GM12878 (cell line): ENCODE results near the gene CFAP99. TPM values are rescaled to one million over a fixed set of nuclear protein-coding genes. Genes with fewer than 3 reads are reported as not detected.

Experiments
- ATAC-seq: fragments of 200-7000 bp; cut with Tn5 transposase; 3 replicates; pipeline ENCODE4 v1.9.1; 2020; ENCODE audit warnings: mild to moderate bottlenecking, moderate library complexity
- BruUV-seq: library from RNA; stranded (reverse); fragments of 400-500 nt; replicated peaks from 2 replicates; lab custom pipeline; 2021; lab: Mats Ljungman, UMichigan
- CTCF ChIA-PET: fragments of 300-600 bp; sonication (Branson Sonifier 250); formaldehyde crosslinking; extraction: SDS; loops from one replicate; lab custom pipeline; 2021; ENCODE audit warnings: inconsistent platforms; lab: Yijun Ruan, JAX
- POLR2A ChIA-PET: fragments of 350-600 bp; formaldehyde crosslinking; extraction: SDS; loops from one replicate; lab custom pipeline; 2021; ENCODE audit warnings: inconsistent platforms; lab: Charles Lee
- RAD21 ChIA-PET: fragments of 300-600 bp; sonication (Branson Sonifier 250); formaldehyde crosslinking; loops from one replicate; lab custom pipeline; 2023; ENCODE audit warnings: antibody characterized with exemption; ENCODE audit not compliant: unreplicated experiment; lab: Charles Lee
- SMC1A ChIA-PET: fragments of 300-600 bp; sonication (Branson Sonifier 250); formaldehyde crosslinking; loops from one replicate; lab custom pipeline; 2023; ENCODE audit not compliant: unreplicated experiment, uncharacterized antibody; lab: Charles Lee
- DNase-seq: peaks from one replicate; pipeline ENCODE4 v3.0.0-alpha.2; 2011; ENCODE audit warnings: low read depth, low spot score
- FAIRE-seq: peaks from 3 replicates; lab custom pipeline; 2011; peaks lifted over from hg19 to GRCh38; lab: Jason Lieb, UNC
- H2AFZ ChIP-seq: 2 replicates; pipeline ENCODE4 v1.6.0; 2011; ENCODE audit warnings: low read depth, low read length, control low read depth; ENCODE audit not compliant: control insufficient read depth
- H3K27ac ChIP-seq: 2 replicates; pipeline ENCODE4 v1.5.1; 2011; ENCODE audit warnings: control low read depth; ENCODE audit not compliant: control insufficient read depth, insufficient read depth
- H3K27me3 ChIP-seq, 2 experiments: replicated peaks in 1 of 2; 2 replicates each; pipeline versions ENCODE4 v1.6.0 to v1.6.1; 2011; ENCODE audit warnings: low read length in 1 of 2; ENCODE audit not compliant: control insufficient read depth in 2 of 2, insufficient read depth in 2 of 2
- H3K36me3 ChIP-seq, 2 experiments: 2 replicates each; pipeline ENCODE4 v1.5.1; 2011; ENCODE audit warnings: low read length in 1 of 2; ENCODE audit not compliant: control insufficient read depth in 2 of 2, insufficient read depth in 2 of 2
- H3K4me1 ChIP-seq: 2 replicates; pipeline ENCODE4 v1.6.1; 2011; ENCODE audit warnings: mild to moderate bottlenecking, low read length, moderate library complexity, mixed read lengths; ENCODE audit not compliant: control insufficient read depth, insufficient read depth
- H3K4me2 ChIP-seq: 2 replicates; pipeline ENCODE4 v1.6.0; 2011; ENCODE audit warnings: control low read depth; ENCODE audit not compliant: control insufficient read depth, insufficient read depth
- H3K4me3 ChIP-seq: fragments of 200-600 bp; sonication (generic); 2 replicates; pipeline ENCODE4 v1.5.1; 2016
- H3K79me2 ChIP-seq: 2 replicates; pipeline ENCODE4 v1.6.0; 2011; ENCODE audit warnings: low read length; ENCODE audit not compliant: control insufficient read depth, insufficient read depth
- H3K9ac ChIP-seq: 2 replicates; pipeline ENCODE4 v1.8.0; 2011; ENCODE audit warnings: low read length, control low read depth, mixed read lengths; ENCODE audit not compliant: control insufficient read depth, insufficient read depth
- H3K9me3 ChIP-seq: replicated peaks from 3 replicates; pipeline ENCODE4 v1.5.1; 2011; ENCODE audit warnings: mild to moderate bottlenecking, low read length; ENCODE audit not compliant: control insufficient read depth, insufficient read depth
- H4K20me1 ChIP-seq: 2 replicates; pipeline ENCODE4 v1.6.0; 2011; ENCODE audit not compliant: control insufficient read depth, insufficient read depth
- IKZF1 ChIP-seq: fragments of 450-650 bp; conservative IDR thresholded peaks from 2 replicates; pipeline ENCODE4 v1.6.1; 2017; ENCODE audit warnings: antibody characterized with exemption, mild to moderate bottlenecking
- MXI1 ChIP-seq: fragments of 150-350 bp; IDR thresholded peaks from 2 replicates; pipeline ENCODE4 v1.6.1; 2011; ENCODE audit warnings: low read depth, mild to moderate bottlenecking, inconsistent platforms, low read length, improper control_type of control experiment
- NR2C1 ChIP-seq: fragments of 450-650 bp; IDR thresholded peaks from 2 replicates; pipeline ENCODE4 v1.6.1; 2017; ENCODE audit warnings: antibody characterized with exemption, mild to moderate bottlenecking, moderate library complexity
- STAT3 ChIP-seq: IDR thresholded peaks from 2 replicates; pipeline ENCODE4 v1.6.1; 2011; ENCODE audit warnings: low read depth, low read length, improper control_type of control experiment
- ZNF687 ChIP-seq: fragments of 450-650 bp; IDR thresholded peaks from 2 replicates; pipeline ENCODE4 v1.6.1; 2017; ENCODE audit warnings: mild to moderate bottlenecking, moderate library complexity
- ZSCAN29 ChIP-seq: fragments of 450-650 bp; IDR thresholded peaks from 2 replicates; pipeline ENCODE4 v1.6.1; 2017; ENCODE audit warnings: mild to moderate bottlenecking, moderate library complexity
- WGBS: methylation state at CpG from one replicate; pipeline ENCODE4 v1.1.6; 2016; ENCODE audit warnings: low lambda C conversion rate; ENCODE audit not compliant: insufficient replicate concordance, insufficient coverage; ENCODE audit errors: missing lambda C conversion rate; 5-methylcytosine and 5-hydroxymethylcytosine counted together
- in situ Hi-C: fragments of 300-500 bp; cut with MboI; formaldehyde crosslinking; loops from 9 replicates; pipeline ENCODE4 v1.14.3; 2018; ENCODE audit warnings: mixed read lengths
- intact Hi-C: fragments of 100-400 bp; cut with micrococcal nuclease; formaldehyde crosslinking; loops from one replicate; pipeline ENCODE4 v1.14.2; 2022; ENCODE audit not compliant: unreplicated experiment
- polyA plus RNA-seq, 11 experiments: library from polyadenylated mRNA; depleted of rRNA in 4 of 11; unstranded in 6 of 11; stranded (reverse) in 5 of 11; fragments of >200 nt; fragmentation: Nextera tagmentation in 4 of 11; fragmentation: Illumina TruSeq in 1 of 11; extraction: Ambion mirVana in 4 of 11; extraction: Trizol in 1 of 11; gene quantifications; 1 replicate in 1 of 11; 2 replicates in 10 of 11; pipeline versions ENCODE4 v1.2.1 to v1.2.3, GENCODE V29; 2011 to 2016; ENCODE audit warnings: inconsistent platforms in 2 of 11, missing spikeins in 2 of 11, low read depth in 1 of 11
- total RNA-seq, 4 experiments: library from RNA; depleted of rRNA in 3 of 4; stranded (reverse); fragments of >200 nt in 3 of 4; fragmentation: Illumina TruSeq in 1 of 4; extraction: Trizol in 1 of 4; gene quantifications; 2 replicates each; pipeline versions ENCODE4 v1.2.1 to v1.2.3, GENCODE V29; 2013 to 2021

CFAP99 gene
- total and polyA plus RNA-seq, 10 of the 15 experiments (the other 5 are each of a cell fraction or from before 2014, with no cell fraction given) = not detected

GRCh38 chr4:2416564-2417225, 2.1 kb upstream of the CFAP99 start:
- H3K79me2 ChIP-seq = no peaks in the 10 kb centered on the region; the same call in 1 of the 2 replicates
- H3K4me3 ChIP-seq = no peak overlapping the region
- no peaks in the 10 kb centered on the region for H4K20me1 ChIP-seq
- in situ Hi-C loops (no loop called here), intact Hi-C loops (loop anchor here (5.0 to 10.0 kb wide), 2 partner anchors 121 to 542 kb away; partner anchors contain the start of genes FAM193A and NSD2)
- no peak for DNase-seq
- ChIA-PET POLR2A (no interaction called here), SMC1A (interaction anchor here (0.6 to 2.4 kb wide), 5 partner anchors 18 to 196 kb away, joined by 3 to 9 read pairs (median 3); no protein-coding TSS in a partner anchor), CTCF (interaction anchor here (2.1 to 3.2 kb wide), 2 partner anchors 23 to 196 kb away, joined by 6 to 12 read pairs; no protein-coding TSS in a partner anchor), RAD21 (interaction anchor here (0.9 to 2.7 kb wide), 3 partner anchors 53 to 155 kb away, joined by 3 to 12 read pairs (median 7); partner anchors contain the start of genes FAM193A, MXD4 and RNF4)
- no TSS peak for BruUV-seq
- ATAC-seq = no peak
- no peaks in the 10 kb centered on the region for H3K36me3 ChIP-seq
- H3K4me2 ChIP-seq = peak overlapping the region; percentile 86
- FAIRE-seq = no peak
- H3K9me3 ChIP-seq = no peaks in the 10 kb centered on the region
- H3K27me3 ChIP-seq = peaks cover 12 to 22% of the 10 kb centered on the region in 2 experiments
- H2AFZ ChIP-seq = peak overlapping the region; percentile 43
- no peak overlapping the region for H3K9ac ChIP-seq
- WGBS = 7% methylated on average over 54 of the region's 55 CpGs
- TF ChIP-seq MXI1 (no peak), STAT3 (no peak), ZNF687 (peak; percentile 16; the same call in 1 of the 2 replicates), ZSCAN29 (no peak), IKZF1 (peak; percentile 53), NR2C1 (no peak)
- no peak overlapping the region for H3K27ac ChIP-seq
- H3K4me1 ChIP-seq = peaks cover 45% of the 10 kb centered on the region
